Mesendoderm (in vitro differentiated cells): Measurements from ENCODE around the gene SCFD2.

Experiments used
- DNase-seq: peaks from one replicate; pipeline ENCODE4 v3.0.0; 2013
- H2AK5ac ChIP-seq: 2 replicates; pipeline ENCODE4 v1.6.1; 2013; ENCODE audit warnings: low read length, inconsistent platforms
- H2BK120ac ChIP-seq: 2 replicates; pipeline ENCODE4 v1.6.1; 2013; ENCODE audit warnings: low read depth, mild to moderate bottlenecking, low read length, moderate library complexity, mixed read lengths
- H2BK15ac ChIP-seq: replicated peaks from 2 replicates; pipeline ENCODE4 v1.6.1; 2013; ENCODE audit warnings: low read depth, mild to moderate bottlenecking, moderate library complexity
- H2BK5ac ChIP-seq: 2 replicates; pipeline ENCODE4 v1.6.1; 2013; ENCODE audit warnings: low read length, inconsistent platforms
- H3K18ac ChIP-seq: 2 replicates; pipeline ENCODE4 v1.6.1; 2013; ENCODE audit warnings: mild to moderate bottlenecking, low read length, mixed read lengths
- H3K23ac ChIP-seq: one replicate; pipeline ENCODE4 v1.6.1; 2013; ENCODE audit warnings: low read length
- H3K27ac ChIP-seq: 2 replicates; pipeline ENCODE4 v1.5.1; 2013; ENCODE audit warnings: low read depth, mild to moderate bottlenecking, inconsistent platforms, low read length, moderate library complexity
- H3K27me3 ChIP-seq: 2 replicates; pipeline ENCODE4 v1.6.1; 2013; ENCODE audit warnings: low read length, control low read depth, mild to moderate bottlenecking, inconsistent platforms; ENCODE audit not compliant: insufficient read depth, poor library complexity
- H3K36me3 ChIP-seq: 2 replicates; pipeline ENCODE4 v1.6.1; 2013; ENCODE audit warnings: low read length, inconsistent platforms; ENCODE audit not compliant: control insufficient read depth, insufficient read depth
- H3K4ac ChIP-seq: one replicate; pipeline ENCODE4 v1.6.1; 2013; ENCODE audit warnings: low read depth, mild to moderate bottlenecking, low read length, moderate library complexity
- H3K4me1 ChIP-seq: 2 replicates; pipeline ENCODE4 v1.6.1; 2013; ENCODE audit warnings: low read depth, low read length, inconsistent platforms; ENCODE audit not compliant: control insufficient read depth
- H3K4me2 ChIP-seq: 2 replicates; pipeline ENCODE4 v1.6.1; 2013; ENCODE audit warnings: low read length
- H3K4me3 ChIP-seq: 2 replicates; pipeline ENCODE4 v1.5.1; 2013; ENCODE audit warnings: mild to moderate bottlenecking, low read length
- H3K56ac ChIP-seq: one replicate; pipeline ENCODE4 v1.6.1; 2013; ENCODE audit warnings: low read length
- H3K79me1 ChIP-seq: 2 replicates; pipeline ENCODE4 v1.6.1; 2013; ENCODE audit warnings: low read length, inconsistent platforms
- H3K79me2 ChIP-seq: 2 replicates; pipeline ENCODE4 v1.6.1; 2013; ENCODE audit warnings: mild to moderate bottlenecking, low read length; ENCODE audit not compliant: control insufficient read depth, insufficient read depth
- H3K9ac ChIP-seq: 2 replicates; pipeline ENCODE4 v1.6.1; 2013; ENCODE audit warnings: low read length, inconsistent platforms
- H4K5ac ChIP-seq: one replicate; pipeline ENCODE4 v1.6.1; 2013; ENCODE audit warnings: low read length
- H4K8ac ChIP-seq: one replicate; pipeline ENCODE4 v1.6.1; 2013; ENCODE audit warnings: low read depth, mild to moderate bottlenecking, control low read depth, low read length, moderate library complexity
- WGBS: extraction: QIAGEN DNeasy Blood & Tissue Kit; methylation state at CpG from one replicate; pipeline ENCODE4 v1.1.7; 2013; ENCODE audit warnings: low lambda C conversion rate, missing lambda C conversion rate; ENCODE audit not compliant: insufficient coverage; ENCODE audit errors: extremely low coverage; 5-methylcytosine and 5-hydroxymethylcytosine counted together

SCFD2 gene

DNA sequence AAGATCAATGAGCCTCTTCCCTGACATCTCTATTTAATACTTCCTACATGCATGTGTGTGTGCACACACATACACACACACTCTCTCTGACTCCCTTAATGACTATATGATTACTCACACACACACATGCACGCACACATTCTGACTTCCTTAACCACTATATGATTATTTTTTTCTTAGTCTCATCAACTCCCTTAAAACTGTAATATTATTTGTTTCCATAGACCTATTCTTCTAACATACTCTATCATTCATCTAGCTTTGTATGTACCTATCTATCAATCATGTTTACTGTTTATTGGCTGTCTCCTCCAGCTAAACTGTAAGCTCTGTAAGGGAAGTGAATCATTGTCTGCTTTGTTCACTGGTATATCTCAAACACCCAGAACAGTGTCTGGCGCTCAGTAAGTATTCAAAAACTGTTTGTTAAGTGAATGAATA is 267.2 kb downstream of the SCFD2 start:
- Histone ChIP-seq H3K4me3 (no peak overlapping the region), H3K79me2 (no peaks in the 10 kb centered on the region), H3K18ac (no peak overlapping the region), H3K56ac (no peak overlapping the region), H3K4ac (no peak overlapping the region), H2BK15ac (no peak overlapping the region), H3K36me3 (no peaks in the 10 kb centered on the region), H4K5ac (no peak overlapping the region), H3K4me2 (no peak overlapping the region), H3K4me1 (no peaks in the 10 kb centered on the region), H2BK5ac (no peak overlapping the region), H3K79me1 (no peaks in the 10 kb centered on the region), H3K27ac (no peak overlapping the region), H2BK120ac (no peak overlapping the region), H3K9ac (no peak overlapping the region), H2AK5ac (no peak overlapping the region), H4K8ac (no peak overlapping the region), H3K27me3 (no peaks in the 10 kb centered on the region), H3K23ac (no peak overlapping the region)
- no peak for DNase-seq
- WGBS = no CpG with 5 or more reads among the region's 2 CpGs

DNA sequence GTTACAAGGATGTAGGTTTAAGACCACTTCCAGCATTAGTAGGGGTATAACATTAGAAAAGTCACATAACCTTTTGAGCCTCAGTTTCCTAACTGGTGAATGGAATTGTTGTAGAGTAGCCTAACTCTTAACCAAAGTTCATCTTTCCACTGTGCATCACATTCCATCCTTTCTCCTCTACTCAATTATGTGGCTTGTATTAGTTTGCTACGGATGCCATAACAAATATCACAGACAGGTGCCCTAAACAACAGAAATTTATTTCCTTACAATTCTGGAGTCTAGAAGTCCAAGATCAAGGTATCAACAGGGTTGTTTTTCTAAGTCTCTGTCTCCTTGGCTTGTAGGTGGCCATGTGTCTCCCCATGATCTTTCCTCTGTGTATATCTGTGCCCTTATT is 271.8 kb downstream of the SCFD2 start:
- no CpG with 5 or more reads among the region's 1 CpG for WGBS
- Histone ChIP-seq H2BK120ac (no peak overlapping the region), H4K8ac (no peak overlapping the region), H2BK5ac (no peak overlapping the region), H2BK15ac (no peak overlapping the region), H3K27me3 (no peaks in the 10 kb centered on the region), H3K27ac (no peak overlapping the region), H3K36me3 (no peaks in the 10 kb centered on the region), H3K4ac (no peak overlapping the region), H4K5ac (no peak overlapping the region), H3K4me2 (no peak overlapping the region), H3K56ac (no peak overlapping the region), H3K23ac (no peak overlapping the region), H3K4me3 (no peak overlapping the region), H3K79me2 (no peaks in the 10 kb centered on the region), H3K9ac (no peak overlapping the region), H3K18ac (no peak overlapping the region), H3K4me1 (no peaks in the 10 kb centered on the region), H3K79me1 (no peaks in the 10 kb centered on the region), H2AK5ac (no peak overlapping the region)
- no peak for DNase-seq

DNA sequence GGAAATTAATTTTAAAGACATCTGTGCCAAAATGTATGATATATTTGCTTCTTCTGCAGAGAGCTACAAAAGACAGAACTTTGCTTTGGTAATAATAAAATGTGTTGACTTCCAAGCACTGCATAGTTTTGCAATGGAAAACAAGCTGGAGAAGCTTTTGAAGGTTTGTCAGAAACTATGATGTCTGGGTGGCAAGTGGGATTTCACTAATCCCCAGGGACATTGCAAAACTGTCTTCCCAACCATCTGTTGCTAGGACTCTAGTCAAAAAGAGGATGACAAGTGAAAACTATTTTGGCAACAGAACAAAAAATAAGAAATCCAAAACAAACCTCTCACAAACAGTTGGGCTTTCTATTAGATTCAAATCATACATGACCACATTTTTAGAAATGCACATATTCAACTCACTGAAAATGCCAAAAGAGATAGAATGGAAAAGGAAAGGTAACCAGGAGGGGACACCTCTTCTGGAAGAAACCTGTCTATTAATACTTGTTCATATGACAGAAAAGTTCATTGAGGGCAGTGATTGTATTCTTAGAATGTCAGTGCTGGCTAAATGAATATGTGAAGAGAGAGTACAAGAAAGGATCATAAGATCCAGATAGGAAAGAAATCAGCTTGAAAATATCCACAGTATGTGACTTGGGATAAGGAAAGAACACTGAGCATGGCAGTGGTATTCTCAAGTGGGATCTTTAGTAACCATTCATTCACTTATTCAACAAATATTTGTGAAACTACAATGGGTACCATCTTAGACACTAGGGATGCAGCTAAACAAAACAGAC is 275.7 kb downstream of the SCFD2 start:
- no peak overlapping the region for H2BK120ac ChIP-seq
- H4K5ac ChIP-seq = no peak overlapping the region
- H3K27me3 ChIP-seq = no peaks in the 10 kb centered on the region
- no peak overlapping the region for H2AK5ac ChIP-seq
- H4K8ac ChIP-seq = no peak overlapping the region
- no peak for DNase-seq
- H3K23ac ChIP-seq = no peak overlapping the region
- no peaks in the 10 kb centered on the region for H3K79me2 ChIP-seq
- no peak overlapping the region for H3K4ac ChIP-seq
- no peaks in the 10 kb centered on the region for H3K4me1 ChIP-seq
- no peak overlapping the region for H3K4me3 ChIP-seq
- H2BK5ac ChIP-seq = no peak overlapping the region
- H3K36me3 ChIP-seq = no peaks in the 10 kb centered on the region
- H3K56ac ChIP-seq = no peak overlapping the region
- H2BK15ac ChIP-seq = no peak overlapping the region
- no peak overlapping the region for H3K9ac ChIP-seq
- no peak overlapping the region for H3K4me2 ChIP-seq
- no peak overlapping the region for H3K27ac ChIP-seq
- H3K18ac ChIP-seq = no peak overlapping the region
- H3K79me1 ChIP-seq = no peaks in the 10 kb centered on the region

DNA sequence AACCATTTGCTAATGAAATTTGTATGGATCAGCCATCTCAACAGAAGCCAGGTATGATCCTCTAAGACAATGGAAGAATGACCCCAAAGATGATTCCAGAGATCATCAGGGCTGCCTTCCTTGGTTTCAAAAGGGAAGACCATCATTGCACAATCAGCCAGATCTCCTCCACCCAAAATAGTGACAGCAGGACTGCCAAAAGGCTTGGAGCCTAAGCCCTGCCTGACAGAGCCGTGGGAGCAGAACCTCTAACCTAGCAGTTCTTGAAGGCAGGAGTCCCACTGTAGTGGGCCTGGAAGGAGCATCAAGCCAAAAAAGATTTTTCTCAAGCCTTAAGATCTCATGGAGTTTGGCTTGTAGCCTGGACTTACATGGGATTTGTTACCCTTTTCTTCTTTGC is 277.7 kb downstream of the SCFD2 start:
- Histone ChIP-seq H3K79me2 (no peaks in the 10 kb centered on the region), H3K36me3 (no peaks in the 10 kb centered on the region), H3K27ac (no peak overlapping the region), H3K27me3 (no peaks in the 10 kb centered on the region), H2AK5ac (no peak overlapping the region), H3K79me1 (no peaks in the 10 kb centered on the region), H3K23ac (no peak overlapping the region), H4K5ac (no peak overlapping the region), H3K56ac (no peak overlapping the region), H2BK120ac (no peak overlapping the region), H3K18ac (no peak overlapping the region), H3K9ac (no peak overlapping the region), H2BK15ac (no peak overlapping the region), H3K4me2 (no peak overlapping the region), H2BK5ac (no peak overlapping the region), H3K4me1 (no peaks in the 10 kb centered on the region), H3K4ac (no peak overlapping the region), H4K8ac (no peak overlapping the region), H3K4me3 (no peak overlapping the region)
- no CpG with 5 or more reads among the region's 1 CpG for WGBS
- DNase-seq = no peak

DNA sequence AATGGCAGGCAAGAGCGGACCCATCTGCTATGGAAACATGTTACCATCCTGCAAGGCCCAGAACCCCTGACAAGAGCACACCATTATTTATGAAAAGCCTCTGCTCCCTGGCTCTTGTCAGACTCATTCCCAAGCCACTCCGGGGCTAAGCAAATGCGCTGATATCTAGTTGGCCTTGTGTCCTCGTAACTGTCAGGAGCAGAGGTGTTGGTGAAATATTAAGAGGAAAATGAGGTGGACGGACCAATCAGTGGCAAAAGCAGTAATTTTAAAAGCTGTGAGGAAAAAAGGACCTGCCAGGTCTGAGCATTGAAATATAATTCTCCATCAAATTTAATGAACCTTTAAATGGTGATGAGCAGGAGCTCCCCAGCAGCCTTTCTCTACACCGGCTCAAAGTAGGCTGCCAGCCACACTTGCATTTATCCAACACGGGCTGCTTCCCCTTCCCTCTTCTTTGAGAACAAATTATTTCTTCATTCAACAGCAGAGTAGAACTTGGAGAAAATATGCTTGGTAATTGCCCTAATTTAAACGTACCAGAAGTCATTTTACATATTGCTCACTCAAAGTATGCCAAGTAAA is 289.4 kb downstream of the SCFD2 start:
- no peak overlapping the region for H3K56ac ChIP-seq

More for the DNA sequence above, 289.4 kb downstream of the SCFD2 start:
- Histone ChIP-seq H3K18ac (no peak overlapping the region), H2BK5ac (no peak overlapping the region), H3K27ac (no peak overlapping the region), H3K4ac (no peak overlapping the region), H3K79me1 (no peaks in the 10 kb centered on the region), H2BK15ac (no peak overlapping the region), H2BK120ac (no peak overlapping the region), H3K23ac (no peak overlapping the region), H3K36me3 (no peaks in the 10 kb centered on the region), H3K79me2 (no peaks in the 10 kb centered on the region), H3K27me3 (no peaks in the 10 kb centered on the region), H3K4me3 (no peak overlapping the region), H3K4me2 (no peak overlapping the region), H3K9ac (no peak overlapping the region), H3K4me1 (no peaks in the 10 kb centered on the region), H2AK5ac (no peak overlapping the region), H4K8ac (no peak overlapping the region), H4K5ac (no peak overlapping the region)
- DNase-seq = no peak
- no CpG with 5 or more reads among the region's 8 CpGs for WGBS
